Measurements from ENCODE around the gene NTN3. TPM values are rescaled to one million over a fixed set of nuclear protein-coding genes. Genes with fewer than 3 reads are reported as not detected.

Gene NTN3
- total RNA-seq, 4 donors from 2014 or later: 0.39 TPM; not detected in 3

GRCh38 chr16:2458887-2459646 is 12.0 kb upstream of the NTN3 start:
- Histone ChIP-seq H3K4me1 (peaks cover 0 to 24% (median 9%) of the 10 kb centered on the region in 4 donors), H3K27ac (peak overlapping the region in 2 of 4 donors; percentile 31 to 63), H3K4me3 (peak overlapping the region; percentile 32 to 61 (median 47)), H3K27me3 (no peaks in the 10 kb centered on the region), H3K36me3 (peaks cover 0 to 22% (median 0%) of the 10 kb centered on the region in 3 donors), H3K9me3 (no peaks in the 10 kb centered on the region)
- DNase-seq (ENCODE audit: low spot score in 2 of 2): no peak
- WGBS, 2 donors: 23% methylated on average over 18 of the region's 18 CpGs
- no peak for TF ChIP-seq CTCF (IDR thresholded peaks at IDR 0.05)
- no peak for TF ChIP-seq POLR2A (IDR thresholded peaks at IDR 0.05)
- no peak for TF ChIP-seq EP300 (IDR thresholded peaks at IDR 0.05)

GRCh38 chr16:2459647-2460390 is 11.3 kb upstream of the NTN3 start, which contains the start of gene TEDC2:
Gene TEDC2 (plus strand): TSS chr16:2460109. CDS start chr16:2460145, 36 bp downstream.
- Histone ChIP-seq H3K27me3 (no peaks in the 10 kb centered on the region), H3K36me3 (peaks cover 0 to 22% (median 0%) of the 10 kb centered on the region in 3 donors), H3K4me3 (peak within 1 kb of the TSS; percentile 32 to 61 (median 47)), H3K9me3 (no peaks in the 10 kb centered on the region), H3K27ac (peak within 1 kb of the TSS in 2 of 4 donors; percentile 31 to 63), H3K4me1 (peaks cover 0 to 17% (median 9%) of the 10 kb centered on the region in 4 donors)
- 0 to 1% methylated on average over 24 to 25 of the region's 66 CpGs for WGBS, 2 donors
- TF ChIP-seq EP300 (IDR thresholded peaks at IDR 0.05) (no peak), POLR2A (IDR thresholded peaks at IDR 0.05) (no peak), CTCF (IDR thresholded peaks at IDR 0.05) (no peak)
- DNase-seq (ENCODE audit: low spot score in 2 of 2): peak; percentile 93

GRCh38 chr16:2460391-2460713 is 10.7 kb upstream of the NTN3 start:
- Histone ChIP-seq H3K36me3 (peaks cover 0 to 20% (median 0%) of the 10 kb centered on the region in 3 donors), H3K27ac (no peak overlapping the region), H3K4me3 (peak overlapping the region; percentile 32 to 61 (median 47)), H3K27me3 (no peaks in the 10 kb centered on the region), H3K9me3 (no peaks in the 10 kb centered on the region), H3K4me1 (peaks cover 0 to 17% (median 9%) of the 10 kb centered on the region in 4 donors)
- no peak for DNase-seq (ENCODE audit: low spot score in 2 of 2)
- 3 to 5% methylated on average over 10 to 19 of the region's 20 CpGs for WGBS, 2 donors
- no peak for TF ChIP-seq EP300 (IDR thresholded peaks at IDR 0.05)
- TF ChIP-seq POLR2A (IDR thresholded peaks at IDR 0.05): no peak
- TF ChIP-seq CTCF (IDR thresholded peaks at IDR 0.05): no peak

GRCh38 chr16:2460916-2461315 is 10.2 kb upstream of the NTN3 start:
- peaks cover 0 to 15% (median 0%) of the 10 kb centered on the region in 3 donors for H3K36me3 ChIP-seq
- H3K27ac ChIP-seq: no peak overlapping the region
- H3K4me1 ChIP-seq: peaks cover 0 to 17% (median 9%) of the 10 kb centered on the region in 4 donors
- 70 to 78% methylated on average over 10 to 13 of the region's 13 CpGs for WGBS, 2 donors
- no peaks in the 10 kb centered on the region for H3K9me3 ChIP-seq
- no peaks in the 10 kb centered on the region for H3K27me3 ChIP-seq
- TF ChIP-seq POLR2A (IDR thresholded peaks at IDR 0.05) (no peak), CTCF (IDR thresholded peaks at IDR 0.05) (no peak), EP300 (IDR thresholded peaks at IDR 0.05) (no peak)
- no peak for DNase-seq (ENCODE audit: low spot score in 2 of 2)
- H3K4me3 ChIP-seq: no peak overlapping the region

All from tibial nerve (tissue), 4 donors.